Ishikawa (cell line): ENCODE measurements around the gene AP4M1.

Experiments used
- CEBPB ChIP-seq: IDR thresholded peaks from 2 replicates; pipeline ENCODE4 v1.6.1; 2012
- CREB1 ChIP-seq: IDR thresholded peaks from 2 replicates; pipeline ENCODE4 v1.6.1; 2012; ENCODE audit warnings: low read depth
- EGR1 ChIP-seq: IDR thresholded peaks from 2 replicates; pipeline ENCODE4 v1.6.1; 2012
- EP300 ChIP-seq: IDR thresholded peaks from 2 replicates; pipeline ENCODE4 v1.6.1; 2012; ENCODE audit warnings: borderline replicate concordance
- FOXM1 ChIP-seq: IDR thresholded peaks from 2 replicates; pipeline ENCODE4 v1.6.1; 2012; ENCODE audit warnings: low read depth, borderline replicate concordance
- MAX ChIP-seq: IDR thresholded peaks from 2 replicates; pipeline ENCODE4 v1.6.1; 2012
- RAD21 ChIP-seq: IDR thresholded peaks from 2 replicates; pipeline ENCODE4 v1.6.1; 2012; ENCODE audit warnings: low read depth
- REST ChIP-seq: IDR thresholded peaks from 2 replicates; pipeline ENCODE4 v1.6.1; 2012; ENCODE audit warnings: low read depth, mild to moderate bottlenecking
- TCF12 ChIP-seq: IDR thresholded peaks from 2 replicates; pipeline ENCODE4 v1.6.1; 2012; ENCODE audit warnings: low read depth
- TEAD4 ChIP-seq: IDR thresholded peaks from 2 replicates; pipeline ENCODE4 v1.6.1; 2012
- USF1 ChIP-seq: IDR thresholded peaks from 2 replicates; pipeline ENCODE4 v1.6.1; 2012
- YY1 ChIP-seq: IDR thresholded peaks from 2 replicates; pipeline ENCODE4 v1.6.1; 2012; ENCODE audit warnings: low read depth

- TF ChIP-seq EP300 (no peak), YY1 (no peak), REST (no peak), CEBPB (no peak), FOXM1 (no peak), MAX (no peak), TEAD4 (no peak), CREB1 (no peak), RAD21 (no peak), TCF12 (no peak), USF1 (no peak), EGR1 (no peak)
Observed at GRCh38 chr7:100122067-100122466, 20.6 kb downstream of the AP4M1 start.
